GM21723 (cell line): ENCODE results near the gene CLDN12.

Experiments
- ATAC-seq: cut with Tn5 transposase; IDR thresholded peaks from one replicate; pipeline ENCODE4 v1.9.1; 2021; ENCODE audit warnings: mild to moderate bottlenecking, moderate library complexity; ENCODE audit not compliant: unreplicated experiment

The CLDN12 gene

GRCh38 chr7:90403174-90404113 is at the start of gene CLDN12:
Gene CLDN12 (plus strand): TSS chr7:90403461. CDS start chr7:90412677, 9,216 bp downstream.
- peak; percentile 98 for ATAC-seq

- no peak for ATAC-seq
Observed at GRCh38 chr7:90383422-90383821, 19.8 kb upstream of the CLDN12 start.

- ATAC-seq = no peak
Observed at GRCh38 chr7:90383861-90384260, 19.4 kb upstream of the CLDN12 start.

- no peak for ATAC-seq
Observed at GRCh38 chr7:90384433-90384832, 18.8 kb upstream of the CLDN12 start.

GRCh38 chr7:90387470-90388240 is 15.6 kb upstream of the CLDN12 start:
- no peak for ATAC-seq

GRCh38 chr7:90390926-90391325 is 12.3 kb upstream of the CLDN12 start:
- no peak for ATAC-seq

- ATAC-seq = no peak
Observed at GRCh38 chr7:90391488-90391887, 11.8 kb upstream of the CLDN12 start.

GRCh38 chr7:90396420-90396819 is 6.8 kb upstream of the CLDN12 start:
- ATAC-seq = no peak

GRCh38 chr7:90401989-90402388 is 1.3 kb upstream of the CLDN12 start:
- no peak for ATAC-seq

GRCh38 chr7:90402785-90403173 is 482 bp upstream of the CLDN12 start:
- no peak for ATAC-seq

- ATAC-seq = no peak
Observed at GRCh38 chr7:90404777-90405176, 1.5 kb downstream of the CLDN12 start.

- ATAC-seq = no peak
Observed at GRCh38 chr7:90407484-90407821, 4.2 kb downstream of the CLDN12 start.

- ATAC-seq = no peak
Observed at GRCh38 chr7:90408142-90408541, 4.9 kb downstream of the CLDN12 start.

GRCh38 chr7:90409667-90410066 is 6.4 kb downstream of the CLDN12 start:
- ATAC-seq = no peak

GRCh38 chr7:90411510-90411909 is 8.2 kb downstream of the CLDN12 start:
- no peak for ATAC-seq

- ATAC-seq = no peak
Observed at GRCh38 chr7:90412458-90413184, 9.4 kb downstream of the CLDN12 start.

- ATAC-seq = no peak
Observed at GRCh38 chr7:90413185-90413528, 9.9 kb downstream of the CLDN12 start.

- ATAC-seq = no peak
Observed at GRCh38 chr7:90421651-90422050, 18.4 kb downstream of the CLDN12 start.

- peak; percentile 95 for ATAC-seq
Observed at GRCh38 chr7:90424720-90425119, 21.5 kb downstream of the CLDN12 start.

GRCh38 chr7:90425376-90425775 is 22.1 kb downstream of the CLDN12 start:
- ATAC-seq = no peak
